SK-N-MC (cell line): ENCODE measurements around the gene FARS2.

Source experiments
- EZH2 ChIP-seq: fragments of 200-600 bp; sonication (generic); IDR thresholded peaks from one replicate; pipeline ENCODE4 v1.6.1; 2017; ENCODE audit warnings: antibody characterized with exemption
- POLR2AphosphoS5 ChIP-seq: IDR thresholded peaks from 2 replicates; pipeline ENCODE4 v1.6.1; 2012; ENCODE audit warnings: mild to moderate bottlenecking, low read depth, low read length, borderline replicate concordance

DNA sequence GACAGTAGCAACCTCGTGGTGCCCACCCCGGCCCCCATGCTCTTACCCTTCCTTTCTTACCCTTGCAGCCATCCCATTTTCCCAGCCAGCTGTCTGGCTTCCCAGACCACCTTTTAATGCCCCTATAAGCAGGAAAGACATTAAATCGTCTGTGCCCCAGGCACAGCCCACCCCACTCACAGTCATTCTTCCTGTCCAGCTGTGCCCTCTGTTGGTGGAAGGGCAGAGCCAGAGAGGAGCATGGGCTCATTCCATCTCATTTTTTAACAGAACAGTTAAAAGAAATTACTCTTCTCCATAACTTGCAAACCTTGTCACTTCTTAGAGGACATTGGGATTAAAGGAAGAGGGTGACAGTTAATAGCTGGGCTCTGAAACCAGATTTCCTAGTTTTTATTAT lies 504.9 kb downstream of the FARS2 start:
- TF ChIP-seq POLR2AphosphoS5 (no peak), EZH2 (no peak)
